HG03064 (cell line): Measurements from ENCODE around the gene ATP6V1G1.
"Not testable (repeated sequence)": the region's sequence is repeated elsewhere in the genome, so short reads cannot be mapped to it uniquely, and the experiment has no call there.

Source experiments
- ATAC-seq: cut with Tn5 transposase; IDR thresholded peaks from one replicate; pipeline ENCODE4 v1.9.1; 2021; ENCODE audit warnings: low read depth; ENCODE audit not compliant: unreplicated experiment

The ATP6V1G1 gene

DNA sequence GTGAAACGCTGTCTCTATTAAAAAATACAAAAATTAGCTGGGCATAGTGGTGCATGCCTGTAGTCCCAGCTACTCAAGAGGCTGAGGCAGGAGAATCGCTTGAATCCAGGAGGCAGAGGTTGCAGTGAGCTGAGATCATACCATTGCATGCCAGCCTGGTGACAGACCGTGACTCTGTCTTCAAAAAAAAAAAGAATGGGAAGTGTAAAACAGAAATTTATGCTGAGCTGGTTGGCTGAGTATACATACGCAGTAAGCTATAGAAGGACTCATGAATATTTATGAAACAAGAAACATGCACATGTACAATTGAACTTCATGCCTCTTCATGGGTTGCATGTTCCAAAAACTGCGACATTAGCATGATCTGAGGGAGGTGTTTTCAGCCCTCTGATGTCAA is 10.8 kb upstream of the ATP6V1G1 start:
- not testable (repeated sequence) for ATAC-seq

GRCh38 chr9:114578134-114578533 is 9.4 kb upstream of the ATP6V1G1 start:
- ATAC-seq = not testable (repeated sequence)

GRCh38 chr9:114580609-114581193 is 6.9 kb upstream of the ATP6V1G1 start:
- ATAC-seq = no peak

GRCh38 chr9:114583371-114584155 is 4.0 kb upstream of the ATP6V1G1 start:
- no peak for ATAC-seq

GRCh38 chr9:114588210-114588609 is 641 bp downstream of the ATP6V1G1 start:
- no peak for ATAC-seq

DNA sequence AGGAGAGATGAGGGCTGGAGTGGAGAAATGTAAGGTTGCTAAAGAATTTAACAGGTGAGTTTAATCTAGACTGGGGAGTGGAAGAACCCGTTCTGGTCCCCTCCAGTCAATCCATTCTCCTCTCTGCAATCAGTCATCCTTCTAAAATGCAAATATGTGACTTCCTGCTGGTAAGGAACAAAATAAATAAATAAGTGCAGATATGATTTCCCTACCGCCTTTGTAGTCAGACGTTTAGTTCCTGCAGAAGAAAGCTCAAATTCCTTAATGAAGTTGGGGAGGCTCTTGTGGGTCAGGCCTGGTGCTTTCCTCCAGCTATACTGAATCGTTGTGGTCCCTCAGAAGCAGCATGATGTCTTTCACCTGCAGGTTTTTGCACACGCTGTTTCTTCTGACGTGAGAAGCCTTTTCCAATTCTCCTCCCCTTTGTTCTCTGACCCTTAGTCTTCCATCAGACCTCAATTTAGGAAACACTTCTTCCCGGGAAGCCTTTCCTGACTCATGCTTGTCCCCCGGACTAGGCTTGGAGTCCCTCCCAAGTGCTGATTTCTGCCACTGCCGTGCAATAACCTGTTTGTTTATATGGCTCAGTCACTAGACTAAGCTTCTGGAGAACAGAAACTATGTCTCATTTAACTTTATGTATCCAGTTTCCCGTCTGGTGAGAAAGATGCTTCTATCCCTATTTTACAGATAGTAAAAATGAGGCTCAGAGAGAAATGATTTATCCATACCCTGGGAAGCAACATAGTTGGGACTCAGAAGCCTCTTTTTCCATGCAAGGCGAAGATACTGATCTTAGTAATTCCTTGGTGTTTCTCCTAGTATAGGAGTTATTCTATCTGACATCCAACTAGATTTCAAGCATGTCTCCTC is 1.3 kb downstream of the ATP6V1G1 start:
- ATAC-seq = no peak

GRCh38 chr9:114590328-114590727 is 2.8 kb downstream of the ATP6V1G1 start:
- no peak for ATAC-seq

DNA sequence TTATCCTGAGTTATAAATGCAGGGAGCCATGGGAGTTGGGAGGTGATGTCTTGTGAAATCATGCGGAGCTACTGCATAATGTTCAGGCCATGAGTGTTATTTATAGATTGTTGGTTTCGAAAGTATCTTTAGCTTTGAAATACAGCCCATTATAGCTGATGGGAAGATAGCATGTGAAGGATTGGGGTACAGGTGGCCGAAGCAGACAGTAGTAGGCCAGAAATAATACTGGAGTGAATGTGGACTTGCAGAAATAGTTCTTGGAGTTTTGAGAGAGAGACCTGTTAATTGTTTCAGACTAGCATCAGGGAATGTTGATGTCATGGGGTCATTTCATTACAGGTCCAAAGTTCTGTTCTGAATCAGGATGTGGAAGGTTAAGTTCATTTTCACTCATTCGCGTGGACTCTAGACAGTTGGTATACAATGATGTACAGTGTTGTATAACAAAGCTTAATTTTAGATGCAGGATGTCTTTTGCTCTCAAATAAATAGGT is 3.8 kb downstream of the ATP6V1G1 start:
- no peak for ATAC-seq

- no peak for ATAC-seq
These were observed 4.3 kb downstream of the ATP6V1G1 start for GRCh38 chr9:114591849-114592248.

GRCh38 chr9:114592356-114592755 is 4.8 kb downstream of the ATP6V1G1 start:
- ATAC-seq = no peak

DNA sequence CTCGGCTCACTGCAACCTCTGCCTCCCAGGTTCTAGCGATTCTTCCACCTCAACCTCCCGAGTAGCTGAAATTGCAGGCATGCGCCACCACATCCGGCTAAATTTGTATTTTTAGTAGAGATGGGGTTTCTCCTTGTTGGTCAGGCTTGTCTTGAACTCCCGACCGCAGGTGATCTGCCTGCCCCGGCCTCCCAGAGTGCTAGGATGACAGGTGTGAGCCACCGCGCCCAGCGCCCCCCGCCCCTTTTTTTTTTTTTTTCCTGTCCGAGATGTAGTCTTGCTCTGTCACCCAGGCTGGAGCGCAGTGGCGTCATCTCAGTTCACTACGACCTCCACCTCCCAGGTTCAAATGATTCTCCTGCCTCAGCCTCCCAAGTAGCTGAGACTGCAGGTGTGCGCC is 6.6 kb downstream of the ATP6V1G1 start:
- no peak for ATAC-seq

- not testable (repeated sequence) for ATAC-seq
These were observed 13.1 kb downstream of the ATP6V1G1 start for GRCh38 chr9:114600502-114601248.

DNA sequence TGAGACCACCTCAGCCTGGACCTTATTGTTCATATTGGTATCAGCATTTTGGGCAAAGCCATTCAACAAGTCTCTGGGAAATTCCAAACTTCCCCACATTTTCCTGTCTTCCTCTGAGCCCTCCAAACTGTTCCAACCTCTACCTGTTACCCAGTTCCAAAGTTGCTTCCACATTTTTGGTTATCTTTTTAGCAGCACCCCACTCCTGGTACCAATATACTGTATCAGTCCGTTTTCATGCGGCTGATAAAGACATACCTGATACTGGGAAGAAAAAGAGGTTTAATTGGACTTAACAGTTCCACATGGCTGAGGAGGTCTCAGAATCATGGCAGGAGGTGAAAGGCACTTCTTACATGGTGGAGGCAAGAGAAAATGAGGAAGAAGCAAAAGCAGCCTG is 14.2 kb downstream of the ATP6V1G1 start:
- ATAC-seq = not testable (repeated sequence)

DNA sequence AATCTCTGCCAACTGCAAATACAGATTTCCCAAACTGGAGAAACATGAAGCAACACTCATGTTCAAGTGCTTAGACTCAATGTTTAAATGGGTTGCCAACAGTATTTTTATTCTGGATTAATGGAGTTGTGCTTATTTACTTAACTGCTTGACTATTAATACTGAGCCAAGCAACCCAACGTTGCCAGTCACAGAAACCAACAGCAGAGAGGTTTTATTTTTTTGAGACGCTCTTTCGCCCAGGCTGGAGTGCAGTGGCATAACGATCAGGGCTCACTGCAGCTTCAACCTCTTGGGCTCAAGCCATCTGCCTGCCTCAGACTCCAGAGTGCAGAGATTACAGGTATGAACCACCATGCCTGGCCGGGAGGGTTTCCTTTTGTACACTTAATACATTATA is 15.1 kb downstream of the ATP6V1G1 start:
- ATAC-seq = no peak

DNA sequence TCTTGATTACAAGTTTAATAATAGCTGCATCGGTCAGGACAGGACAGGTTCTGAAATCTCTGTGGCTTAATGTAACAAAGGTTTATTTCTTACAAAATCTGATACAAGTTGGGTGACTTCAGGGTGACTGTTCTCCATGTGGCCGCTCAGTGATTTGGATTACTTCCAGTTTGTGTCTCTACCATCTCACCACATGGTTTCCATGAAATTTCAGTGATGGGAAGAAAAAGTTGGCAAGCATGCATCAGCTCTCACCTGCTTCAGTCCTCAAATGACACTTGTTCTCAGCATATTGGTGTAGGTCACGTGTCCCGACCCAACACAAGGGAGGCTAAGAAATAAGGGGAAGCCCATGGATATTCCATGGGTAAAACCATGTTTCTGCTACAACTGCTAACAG is 15.7 kb downstream of the ATP6V1G1 start:
- no peak for ATAC-seq

DNA sequence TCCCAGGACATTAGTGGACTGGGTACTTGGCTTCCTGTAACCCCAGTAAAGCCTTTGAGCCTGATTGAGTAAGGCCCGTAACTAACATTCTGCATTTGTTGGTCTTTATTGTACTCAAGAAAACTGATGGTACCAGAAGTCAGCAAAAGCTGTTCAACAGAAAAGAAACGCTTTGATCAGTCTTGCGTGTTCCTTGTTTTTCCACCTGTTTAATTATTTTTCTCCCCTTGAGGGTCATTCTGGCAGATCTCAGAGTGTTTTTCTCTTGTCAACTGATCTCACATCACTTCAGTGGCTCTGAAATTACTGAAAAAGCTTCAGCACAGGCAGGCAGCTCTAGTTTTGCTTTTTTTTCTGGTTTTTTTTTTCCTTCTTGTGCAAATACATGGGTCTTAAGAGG is 17.4 kb downstream of the ATP6V1G1 start:
- ATAC-seq = no peak

- no peak for ATAC-seq
These were observed 18.5 kb downstream of the ATP6V1G1 start for GRCh38 chr9:114606068-114606467.

GRCh38 chr9:114606597-114607207 is 19.1 kb downstream of the ATP6V1G1 start:
- ATAC-seq = no peak

GRCh38 chr9:114607671-114608524 is 20.3 kb downstream of the ATP6V1G1 start:
- ATAC-seq = no peak
